ENCODE results near the gene PARVG. TPM values are rescaled to one million over a fixed set of nuclear protein-coding genes. Genes with fewer than 3 reads are reported as not detected.

Gene PARVG
- total RNA-seq, 1 experiment from 2014 or later = 13.9 TPM

GRCh38 chr22:44162960-44163359 is 17.8 kb upstream of the PARVG start:
- no peak for TF ChIP-seq EZH2 (IDR thresholded peaks at IDR 0.05; ENCODE audit: borderline replicate concordance, low read depth, low read length, poor library complexity, severe bottlenecking)
- no peak for TF ChIP-seq CTCF (conservative IDR thresholded peaks at IDR 0.05; ENCODE audit: low read depth, low read length)
- ChIA-PET POLR2A (ENCODE audit: low non-redundant PET) (no interaction called here), CTCF (no interaction called here)
- Histone ChIP-seq H3K4me1 (ENCODE audit: insufficient read depth, low read length, poor library complexity, severe bottlenecking) (peaks cover 5% of the 10 kb centered on the region), H3K27me3 (replicated peaks; ENCODE audit: insufficient read depth, low read depth, low read length, poor library complexity) (no peaks in the 10 kb centered on the region), H3K27ac (ENCODE audit: low read depth, low read length, poor library complexity, severe bottlenecking) (no peak overlapping the region), H3K9me3 (ENCODE audit: low read depth, low read length, poor library complexity, severe bottlenecking) (no peaks in the 10 kb centered on the region), H3K36me3 (ENCODE audit: insufficient read depth, low read length, poor library complexity, severe bottlenecking) (no peaks in the 10 kb centered on the region), H3K4me3 (ENCODE audit: low read depth, low read length, poor library complexity, severe bottlenecking) (no peak overlapping the region)
- intact Hi-C loops (cut with micrococcal nuclease; ENCODE audit: unreplicated experiment) = no loop called here
- no TSS peak for BruUV-seq (replicated peaks)
- DNase-seq (ENCODE audit: low spot score) = no peak

DNA sequence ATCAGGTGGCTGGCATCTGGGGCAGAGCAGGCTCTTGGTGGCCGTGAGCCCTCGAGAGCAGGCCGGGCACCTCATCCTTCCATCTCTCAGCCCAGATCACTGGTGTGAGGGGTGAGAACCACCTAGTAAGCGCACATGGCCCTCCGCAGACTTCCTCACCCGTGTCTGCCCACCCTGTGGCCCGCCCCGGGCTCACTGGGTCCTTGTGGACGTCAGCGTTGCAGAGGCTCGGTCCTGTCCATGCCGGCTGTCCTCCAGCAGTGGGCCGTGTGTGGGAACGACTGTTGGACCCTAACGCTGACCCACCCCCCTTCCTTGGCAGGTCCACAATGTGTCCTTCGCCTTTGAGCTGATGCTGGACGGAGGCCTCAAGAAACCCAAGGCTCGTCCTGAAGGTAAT is 17.2 kb upstream of the PARVG start:
- no peak for TF ChIP-seq CTCF (conservative IDR thresholded peaks at IDR 0.05; ENCODE audit: low read depth, low read length)
- no peak for TF ChIP-seq EZH2 (IDR thresholded peaks at IDR 0.05; ENCODE audit: borderline replicate concordance, low read depth, low read length, poor library complexity, severe bottlenecking)
- Histone ChIP-seq H3K4me1 (ENCODE audit: insufficient read depth, low read length, poor library complexity, severe bottlenecking) (peaks cover 5% of the 10 kb centered on the region), H3K36me3 (ENCODE audit: insufficient read depth, low read length, poor library complexity, severe bottlenecking) (no peaks in the 10 kb centered on the region), H3K4me3 (ENCODE audit: low read depth, low read length, poor library complexity, severe bottlenecking) (no peak overlapping the region), H3K9me3 (ENCODE audit: low read depth, low read length, poor library complexity, severe bottlenecking) (no peaks in the 10 kb centered on the region), H3K27me3 (replicated peaks; ENCODE audit: insufficient read depth, low read depth, low read length, poor library complexity) (no peaks in the 10 kb centered on the region), H3K27ac (ENCODE audit: low read depth, low read length, poor library complexity, severe bottlenecking) (no peak overlapping the region)
- CTCF ChIA-PET = no interaction called here
- intact Hi-C loops (cut with micrococcal nuclease; ENCODE audit: unreplicated experiment) = no loop called here
- BruUV-seq (replicated peaks) = no TSS peak
- DNase-seq (ENCODE audit: low spot score) = no peak
- POLR2A ChIA-PET (ENCODE audit: low non-redundant PET) = no interaction called here

DNA sequence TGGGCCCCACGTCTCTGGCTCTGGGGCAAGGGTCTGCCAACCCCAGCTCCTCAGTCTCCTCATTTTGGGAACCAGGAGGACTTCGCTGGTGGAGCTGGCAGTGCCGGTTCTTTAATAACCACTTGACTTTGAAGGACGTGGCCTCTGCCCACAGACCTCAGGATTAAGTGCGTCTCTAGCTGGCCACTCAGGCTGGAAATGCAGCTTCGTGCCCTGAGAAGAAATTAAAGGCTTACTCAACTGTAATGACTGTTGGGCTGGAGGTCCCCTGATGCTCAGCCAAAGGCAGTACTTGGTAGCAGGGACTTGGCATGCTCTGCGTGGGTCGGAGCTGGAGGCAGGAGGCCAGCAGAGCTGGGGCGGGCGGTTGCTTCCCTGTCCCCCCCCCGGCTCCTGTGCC is 16.7 kb upstream of the PARVG start:
- no peaks in the 10 kb centered on the region for H3K36me3 ChIP-seq (ENCODE audit: insufficient read depth, low read length, poor library complexity, severe bottlenecking)
- BruUV-seq (replicated peaks) = no TSS peak
- H3K9me3 ChIP-seq (ENCODE audit: low read depth, low read length, poor library complexity, severe bottlenecking) = no peaks in the 10 kb centered on the region
- H3K27ac ChIP-seq (ENCODE audit: low read depth, low read length, poor library complexity, severe bottlenecking) = no peak overlapping the region
- no peak for DNase-seq (ENCODE audit: low spot score)
- peaks cover 5% of the 10 kb centered on the region for H3K4me1 ChIP-seq (ENCODE audit: insufficient read depth, low read length, poor library complexity, severe bottlenecking)
- H3K27me3 ChIP-seq (replicated peaks; ENCODE audit: insufficient read depth, low read depth, low read length, poor library complexity) = no peaks in the 10 kb centered on the region
- no peak for TF ChIP-seq EZH2 (IDR thresholded peaks at IDR 0.05; ENCODE audit: borderline replicate concordance, low read depth, low read length, poor library complexity, severe bottlenecking)
- no peak for TF ChIP-seq CTCF (conservative IDR thresholded peaks at IDR 0.05; ENCODE audit: low read depth, low read length)
- H3K4me3 ChIP-seq (ENCODE audit: low read depth, low read length, poor library complexity, severe bottlenecking) = no peak overlapping the region
- intact Hi-C loops (cut with micrococcal nuclease; ENCODE audit: unreplicated experiment) = no loop called here
- ChIA-PET CTCF (no interaction called here), POLR2A (ENCODE audit: low non-redundant PET) (no interaction called here)

Data from A673 (cell line).